Measurements from ENCODE around the gene KRTAP3-2.

Gene KRTAP3-2

GRCh38 chr17:41010441-41010840 is 10.7 kb upstream of the KRTAP3-2 start:
- no peak for DNase-seq (ENCODE audit: low read depth in 2 of 2)

- no peak for DNase-seq (ENCODE audit: low read depth in 2 of 2)
Observed at GRCh38 chr17:41009936-41010335, 10.2 kb upstream of the KRTAP3-2 start.

GRCh38 chr17:41009301-41009760 is 9.6 kb upstream of the KRTAP3-2 start:
- no peak for DNase-seq (ENCODE audit: low read depth in 2 of 2)

GRCh38 chr17:41008811-41009210 is 9.1 kb upstream of the KRTAP3-2 start, which contains the start of gene KRTAP3-1:
Gene KRTAP3-1 (minus strand): TSS chr17:41009128. CDS start chr17:41009074, 54 bp downstream.
- no peak for DNase-seq (ENCODE audit: low read depth in 2 of 2)

DNA sequence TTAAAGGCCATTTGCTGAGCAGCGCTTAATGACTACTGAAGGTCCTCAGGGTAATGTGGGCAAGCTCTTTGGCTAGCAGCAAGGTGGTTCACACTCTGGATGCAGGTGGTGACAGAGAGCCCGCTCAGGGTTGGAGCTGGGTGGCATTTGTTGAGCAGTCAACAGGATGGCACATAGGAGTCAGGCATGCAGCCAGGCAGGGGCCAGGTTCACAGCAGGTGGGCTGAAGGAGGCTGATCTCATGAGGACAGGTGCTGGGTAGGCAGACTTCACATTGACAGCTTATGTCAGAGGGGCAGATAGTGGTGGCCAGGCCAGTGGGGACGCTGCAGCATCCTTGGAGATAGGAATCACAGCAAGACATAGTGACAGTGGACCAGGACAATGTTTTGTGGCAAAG is 4.7 kb upstream of the KRTAP3-2 start:
- DNase-seq (ENCODE audit: low read depth in 2 of 2), result no peak

GRCh38 chr17:41003926-41004325 is 4.2 kb upstream of the KRTAP3-2 start:
- DNase-seq (ENCODE audit: low read depth in 2 of 2), result no peak

- no peak for DNase-seq (ENCODE audit: low read depth in 2 of 2)
Observed at GRCh38 chr17:41002814-41003213, 3.1 kb upstream of the KRTAP3-2 start.

- no peak for DNase-seq (ENCODE audit: low read depth in 2 of 2)
Observed at GRCh38 chr17:41001795-41002194, 2.1 kb upstream of the KRTAP3-2 start.

DNA sequence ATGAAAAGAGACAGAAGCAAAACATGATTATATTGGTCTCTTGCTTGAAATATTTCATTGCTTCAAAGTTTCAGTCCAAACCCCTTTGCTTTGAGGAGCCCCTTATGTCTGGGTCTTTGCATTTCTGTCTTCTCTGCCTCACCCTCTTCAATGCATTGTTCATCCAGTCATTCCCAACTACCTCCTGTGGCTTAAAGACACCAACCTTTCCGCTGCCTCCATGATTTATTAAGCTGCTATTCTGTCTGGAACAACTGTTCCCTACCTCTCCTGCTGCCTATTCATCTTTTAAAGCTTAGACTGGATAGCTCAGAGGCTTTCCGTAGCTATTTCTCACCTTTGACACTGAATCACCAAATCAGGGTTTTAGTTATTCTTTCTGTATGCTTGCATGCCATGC is 2.3 kb downstream of the KRTAP3-2 start:
- no peak for DNase-seq (ENCODE audit: low read depth in 2 of 2)

GRCh38 chr17:40996829-40997228 is 2.9 kb downstream of the KRTAP3-2 start:
- no peak for DNase-seq (ENCODE audit: low read depth in 2 of 2)

GRCh38 chr17:40995116-40995515 is 4.6 kb downstream of the KRTAP3-2 start:
- no peak for DNase-seq (ENCODE audit: low read depth in 2 of 2)

GRCh38 chr17:40993839-40994238 is 5.9 kb downstream of the KRTAP3-2 start, which contains the start of gene KRTAP3-3:
Gene KRTAP3-3 (minus strand): TSS chr17:40994164. CDS start chr17:40994097, 67 bp downstream.
- no peak for DNase-seq (ENCODE audit: low read depth in 2 of 2)

GRCh38 chr17:40993084-40993483 is 6.6 kb downstream of the KRTAP3-2 start:
- DNase-seq (ENCODE audit: low read depth in 2 of 2), result no peak

- no peak for DNase-seq (ENCODE audit: low read depth in 2 of 2)
Observed at GRCh38 chr17:40992666-40993065, 7.0 kb downstream of the KRTAP3-2 start.

DNA sequence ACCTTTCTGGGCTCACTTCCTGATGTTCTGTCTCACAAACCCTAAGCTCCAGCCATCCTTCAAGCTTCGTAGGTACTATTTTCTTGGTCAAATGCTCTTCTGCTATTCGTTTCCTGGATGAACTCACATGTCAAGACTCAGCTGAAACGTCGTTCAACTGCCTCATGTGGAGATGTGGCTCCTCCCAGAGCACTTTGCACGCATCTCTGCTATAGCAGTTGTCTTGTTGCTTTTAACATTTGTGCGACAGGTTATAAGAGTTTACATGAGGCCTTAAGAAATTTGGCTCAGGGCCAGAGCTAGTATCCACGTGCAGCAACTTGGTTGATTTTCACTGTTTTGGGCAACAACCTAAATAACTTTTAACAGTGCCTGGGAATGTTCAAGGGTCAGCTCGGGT is 12.8 kb downstream of the KRTAP3-2 start:
- DNase-seq (ENCODE audit: low read depth in 2 of 2), result no peak

GRCh38 chr17:40984226-40984625 is 15.5 kb downstream of the KRTAP3-2 start, which contains the start of gene KRT40:
Gene KRT40 (minus strand): TSS chr17:40984326. CDS start chr17:40984273, 53 bp downstream.
- no peak for DNase-seq (ENCODE audit: low read depth in 2 of 2)

DNA sequence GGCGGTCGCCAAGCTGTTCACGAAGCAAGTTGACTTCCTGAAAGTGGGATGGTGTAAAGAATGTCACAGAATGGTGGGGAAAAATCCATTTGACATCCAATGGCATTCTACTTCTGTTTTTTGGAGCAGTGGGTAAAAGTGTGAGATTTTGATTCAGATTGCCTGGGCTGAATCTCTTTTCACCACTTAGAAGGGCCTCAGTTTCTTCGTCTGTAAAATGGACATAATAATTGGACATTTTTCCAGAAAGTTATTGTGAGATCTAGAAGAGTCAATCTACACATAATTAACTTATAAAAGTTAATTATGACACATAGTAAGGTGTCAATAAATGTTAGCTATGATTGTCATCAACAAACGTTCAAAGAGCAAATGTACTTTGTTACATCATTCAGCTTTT is 18.6 kb downstream of the KRTAP3-2 start:
- DNase-seq (ENCODE audit: low read depth in 2 of 2), result no peak

- no peak for DNase-seq (ENCODE audit: low read depth in 2 of 2)
Observed at GRCh38 chr17:40980596-40980995, 19.1 kb downstream of the KRTAP3-2 start.

- DNase-seq (ENCODE audit: low read depth in 2 of 2), result no peak
Observed at GRCh38 chr17:40980117-40980516, 19.6 kb downstream of the KRTAP3-2 start.

DNA sequence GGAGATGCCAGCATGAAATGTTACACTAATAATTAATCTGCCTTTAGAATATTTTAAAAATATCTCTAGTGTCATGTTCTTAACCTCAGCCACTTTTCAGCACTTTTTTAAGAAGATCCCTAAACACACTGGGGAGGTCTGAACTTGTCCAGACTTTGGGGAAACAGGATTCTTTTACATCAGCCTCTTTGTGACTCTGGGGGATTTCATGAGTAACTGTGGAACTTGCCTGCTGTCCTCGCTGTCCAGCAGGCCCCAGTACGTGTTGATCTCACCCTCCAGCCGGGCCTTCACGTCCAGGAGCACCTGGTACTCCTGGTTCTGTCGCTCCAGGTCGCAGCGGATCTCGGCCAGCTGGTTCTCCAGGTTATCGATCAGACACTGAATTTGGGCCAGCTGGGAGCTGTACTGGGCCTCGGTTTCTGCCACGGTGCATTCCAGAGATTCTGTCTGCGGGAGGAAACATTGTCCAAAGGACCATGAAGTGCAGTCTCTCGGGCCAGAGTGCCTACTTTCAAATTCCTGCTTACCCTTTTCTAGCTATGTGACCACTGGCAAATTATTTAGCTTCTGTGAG is 21.0 kb downstream of the KRTAP3-2 start:
- DNase-seq (ENCODE audit: low read depth in 2 of 2), result no peak

GRCh38 chr17:40975516-40975915 is 24.2 kb downstream of the KRTAP3-2 start:
- DNase-seq (ENCODE audit: low read depth in 2 of 2), result no peak

DNA sequence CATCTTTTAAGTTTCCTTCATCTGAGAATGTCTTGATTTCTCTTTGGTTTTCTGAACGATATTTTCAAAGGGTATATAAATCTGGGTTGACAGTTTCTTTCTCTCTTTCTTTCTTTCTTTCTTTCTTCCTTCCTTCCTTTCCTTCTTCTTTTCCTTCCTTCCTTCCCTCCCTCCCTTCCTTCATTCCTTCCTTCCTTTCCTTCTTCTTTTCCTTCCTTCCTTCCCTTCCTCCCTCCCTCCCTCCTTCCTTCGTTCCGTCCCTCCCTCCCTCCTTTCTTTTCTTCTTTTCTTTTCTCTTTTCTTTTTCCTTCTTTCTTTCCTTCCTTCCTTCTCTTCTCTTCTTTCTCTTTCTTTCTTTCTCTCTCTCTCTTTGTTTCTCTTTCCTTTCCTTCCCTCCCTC is 25.3 kb downstream of the KRTAP3-2 start:
- no peak for DNase-seq (ENCODE audit: low read depth in 2 of 2)

DNA sequence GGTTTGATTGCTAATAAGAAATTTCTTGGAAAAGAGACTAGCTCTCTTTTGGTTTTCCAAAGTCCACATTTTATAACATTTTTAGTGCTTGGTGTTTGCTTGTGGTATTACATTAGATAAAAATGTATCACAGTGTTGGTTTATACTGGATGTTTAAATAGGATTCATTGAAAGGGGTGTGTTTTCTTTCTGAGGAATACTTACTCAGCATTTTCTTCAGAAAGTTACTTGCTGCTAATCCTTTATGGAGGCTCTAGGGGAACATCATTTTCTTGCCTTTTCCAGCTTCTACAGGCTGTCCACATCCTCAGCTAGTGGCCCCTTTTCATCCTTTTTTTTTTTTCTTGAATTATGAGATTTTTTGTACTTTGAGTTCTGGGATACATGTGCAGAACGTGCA is 32.1 kb downstream of the KRTAP3-2 start:
- DNase-seq (ENCODE audit: low read depth in 2 of 2), result no peak

DNA sequence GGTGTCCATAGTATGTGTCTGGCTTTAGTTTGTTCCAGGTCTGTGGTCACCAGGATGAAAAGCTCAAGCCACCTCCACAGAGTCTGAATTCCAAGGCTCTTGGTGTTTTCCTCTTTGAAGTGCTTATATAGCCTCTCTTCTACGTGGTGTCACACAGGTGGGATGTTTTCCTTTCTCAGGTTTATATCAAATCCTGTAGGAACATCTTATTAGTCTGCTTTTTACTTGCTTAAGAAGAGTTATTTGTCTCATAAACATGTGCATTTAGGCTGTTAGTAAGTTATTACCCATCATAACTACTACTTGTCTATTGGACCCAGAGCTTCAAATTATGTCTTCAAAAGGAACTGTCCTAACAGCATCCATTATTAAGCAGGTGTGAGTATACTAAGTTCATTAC is 32.9 kb downstream of the KRTAP3-2 start, which contains the start of gene KRT39:
KRT39 (minus strand) TSS at position 101 of the 400 bp plus-strand sequence; CDS start at position 9, 92 bp downstream.
- DNase-seq (ENCODE audit: low read depth in 2 of 2), result no peak
